GM18498 (cell line): ENCODE results near the gene OPN1MW2.
"Not testable (repeated sequence)": the region's sequence is repeated elsewhere in the genome, so short reads cannot be mapped to it uniquely, and the experiment has no call there.

Source experiments
- ATAC-seq: cut with Tn5 transposase; IDR thresholded peaks from one replicate; pipeline ENCODE4 v1.9.1; 2021; ENCODE audit warnings: mild to moderate bottlenecking, moderate library complexity; ENCODE audit not compliant: unreplicated experiment

OPN1MW2 gene

GRCh38 chrX:154219456-154219855, at the start of gene OPN1MW2:
TSS of gene OPN1MW2 (plus strand) at chrX:154219756. CDS start at chrX:154219816, 60 bp downstream.
- ATAC-seq = not testable (repeated sequence)

- peak; percentile 56 for ATAC-seq
Measured at GRCh38 chrX:154172535-154172943, 47.0 kb upstream of the OPN1MW2 start.

- not testable (repeated sequence) for ATAC-seq
Measured at GRCh38 chrX:154174356-154174755, 45.2 kb upstream of the OPN1MW2 start.

- ATAC-seq = not testable (repeated sequence)
Measured at GRCh38 chrX:154182296-154182695, 37.3 kb upstream of the OPN1MW2 start, which contains the start of gene OPN1MW. TSS of gene OPN1MW (plus strand) at chrX:154182596. CDS start at chrX:154182678, 82 bp downstream.

- not testable (repeated sequence) for ATAC-seq
Measured at GRCh38 chrX:154183794-154184193, 35.8 kb upstream of the OPN1MW2 start.

GRCh38 chrX:154192846-154193245, 26.7 kb upstream of the OPN1MW2 start:
- not testable (repeated sequence) for ATAC-seq

- not testable (repeated sequence) for ATAC-seq
Measured at GRCh38 chrX:154194316-154194715, 25.2 kb upstream of the OPN1MW2 start.

- ATAC-seq = not testable (repeated sequence)
Measured at GRCh38 chrX:154196466-154196865, 23.1 kb upstream of the OPN1MW2 start.

- ATAC-seq = not testable (repeated sequence)
Measured at GRCh38 chrX:154209670-154210418, 9.7 kb upstream of the OPN1MW2 start.

- ATAC-seq = not testable (repeated sequence)
Measured at GRCh38 chrX:154211057-154211456, 8.5 kb upstream of the OPN1MW2 start.

GRCh38 chrX:154211499-154211898, 8.1 kb upstream of the OPN1MW2 start:
- ATAC-seq = not testable (repeated sequence)

- not testable (repeated sequence) for ATAC-seq
Measured at GRCh38 chrX:154225292-154225691, 5.7 kb downstream of the OPN1MW2 start.

GRCh38 chrX:154226706-154227105, 7.2 kb downstream of the OPN1MW2 start:
- not testable (repeated sequence) for ATAC-seq

GRCh38 chrX:154231443-154231842, 11.9 kb downstream of the OPN1MW2 start:
- not testable (repeated sequence) for ATAC-seq

- not testable (repeated sequence) for ATAC-seq
Measured at GRCh38 chrX:154233620-154234019, 14.1 kb downstream of the OPN1MW2 start.

GRCh38 chrX:154238939-154239559, 19.5 kb downstream of the OPN1MW2 start:
- not testable (repeated sequence) for ATAC-seq

GRCh38 chrX:154239982-154240503, 20.5 kb downstream of the OPN1MW2 start:
- ATAC-seq = not testable (repeated sequence)

GRCh38 chrX:154247377-154248045, 28.0 kb downstream of the OPN1MW2 start:
- ATAC-seq = peak; percentile 80

- ATAC-seq = not testable (repeated sequence)
Measured at GRCh38 chrX:154248076-154248475, 28.5 kb downstream of the OPN1MW2 start.

- ATAC-seq = not testable (repeated sequence)
Measured at GRCh38 chrX:154257282-154257681, 37.7 kb downstream of the OPN1MW2 start, which contains the start of gene OPN1MW3. TSS of gene OPN1MW3 (plus strand) at chrX:154257582. CDS start at chrX:154257620, 38 bp downstream.

GRCh38 chrX:154258711-154259110, 39.2 kb downstream of the OPN1MW2 start:
- not testable (repeated sequence) for ATAC-seq
